ENCODE data around the gene KCMF1. TPM values are rescaled to one million over a fixed set of nuclear protein-coding genes. Genes with fewer than 3 reads are reported as not detected.

Gene KCMF1
- total RNA-seq, 1 donor from 2014 or later, result 40.5 TPM

GRCh38 chr2:84956334-84957297 is 14.3 kb upstream of the KCMF1 start:
- DNase-seq (ENCODE audit: low read depth in 2 of 2), result no peak

- no peak for DNase-seq (ENCODE audit: low read depth in 2 of 2)
Measured at GRCh38 chr2:84957771-84958134, 13.2 kb upstream of the KCMF1 start.

GRCh38 chr2:84958135-84959059 is 12.6 kb upstream of the KCMF1 start:
- peak; percentile 65 to 86 for DNase-seq (ENCODE audit: low read depth in 2 of 2)

GRCh38 chr2:84959095-84959565 is 11.8 kb upstream of the KCMF1 start:
- DNase-seq (ENCODE audit: low read depth in 2 of 2), result peak in 1 of 2 donors; percentile 63

DNA sequence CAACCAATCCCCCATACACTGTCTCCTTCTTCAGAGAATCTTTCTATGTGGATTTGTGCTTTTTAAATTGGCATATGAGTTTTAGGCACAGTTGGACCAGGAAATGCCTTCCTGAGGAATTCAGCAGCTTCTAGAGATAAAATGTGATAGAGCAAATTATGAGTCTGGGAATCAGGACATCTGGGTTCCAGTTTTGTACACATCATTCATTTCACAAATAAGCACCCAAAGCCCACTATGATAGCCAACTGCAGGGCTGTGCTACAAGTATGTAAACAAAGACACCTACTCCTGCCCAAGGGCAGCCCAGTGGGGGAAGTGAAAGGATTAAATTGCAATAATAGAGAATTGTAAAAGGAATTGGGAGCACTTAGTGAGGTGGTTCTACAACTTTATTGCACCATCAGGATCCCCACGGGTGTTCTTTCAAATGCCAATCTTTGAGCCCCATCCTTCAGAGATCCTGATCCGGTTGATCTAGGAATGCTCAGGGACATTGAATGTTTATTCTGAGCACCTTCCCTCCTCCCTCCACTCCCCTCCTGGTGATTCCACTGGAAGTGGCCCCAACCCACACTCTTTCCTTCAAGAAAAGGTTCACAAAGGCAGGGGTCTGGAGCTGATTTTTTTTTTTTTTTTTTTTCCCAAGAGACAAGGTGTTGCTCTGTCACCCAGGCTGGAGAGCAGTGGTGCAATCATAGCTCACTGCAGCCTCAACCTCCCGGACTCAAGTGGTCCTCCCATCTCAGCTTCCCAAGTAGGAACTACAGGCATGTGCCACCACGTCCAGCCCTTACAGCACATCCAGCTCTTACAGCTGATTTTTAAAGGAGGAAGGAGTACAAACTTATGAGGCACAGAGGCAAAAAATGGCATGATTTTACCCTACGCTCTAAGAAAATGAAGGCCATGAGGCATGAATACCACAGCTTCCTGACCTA is 11.1 kb upstream of the KCMF1 start:
- no peak for DNase-seq (ENCODE audit: low read depth in 2 of 2)

DNA sequence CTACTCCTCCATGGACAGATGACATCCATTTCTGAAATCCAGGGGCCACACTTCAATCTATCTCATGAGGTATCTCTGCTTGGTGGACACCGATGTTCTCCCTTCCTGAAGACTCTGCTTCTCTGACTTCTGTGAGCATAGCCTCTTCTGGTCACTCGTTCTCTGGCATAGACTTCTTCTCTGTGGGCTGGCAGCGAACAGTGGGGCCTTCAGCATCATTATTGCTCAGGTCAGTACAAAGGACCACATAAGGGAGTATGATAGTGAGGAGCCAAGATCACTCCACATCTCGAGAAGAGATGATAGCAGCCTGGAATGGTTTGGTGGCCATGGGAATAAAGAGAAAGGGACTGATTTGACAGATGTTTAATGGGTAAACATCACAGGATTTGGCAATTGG is 8.0 kb upstream of the KCMF1 start:
- no peak for DNase-seq (ENCODE audit: low read depth in 2 of 2)

- DNase-seq (ENCODE audit: low read depth in 2 of 2), result no peak
Measured at GRCh38 chr2:84963323-84963691, 7.7 kb upstream of the KCMF1 start.

GRCh38 chr2:84963692-84964405 is 7.1 kb upstream of the KCMF1 start:
- peak in 1 of 2 donors; percentile 36 for DNase-seq (ENCODE audit: low read depth in 2 of 2)

- no peak for DNase-seq (ENCODE audit: low read depth in 2 of 2)
Measured at GRCh38 chr2:84964406-84965191, 6.4 kb upstream of the KCMF1 start.

GRCh38 chr2:84965192-84965516 is 5.8 kb upstream of the KCMF1 start:
- no peak for DNase-seq (ENCODE audit: low read depth in 2 of 2)

GRCh38 chr2:84965827-84966226 is 5.1 kb upstream of the KCMF1 start:
- no peak for DNase-seq (ENCODE audit: low read depth in 2 of 2)

DNA sequence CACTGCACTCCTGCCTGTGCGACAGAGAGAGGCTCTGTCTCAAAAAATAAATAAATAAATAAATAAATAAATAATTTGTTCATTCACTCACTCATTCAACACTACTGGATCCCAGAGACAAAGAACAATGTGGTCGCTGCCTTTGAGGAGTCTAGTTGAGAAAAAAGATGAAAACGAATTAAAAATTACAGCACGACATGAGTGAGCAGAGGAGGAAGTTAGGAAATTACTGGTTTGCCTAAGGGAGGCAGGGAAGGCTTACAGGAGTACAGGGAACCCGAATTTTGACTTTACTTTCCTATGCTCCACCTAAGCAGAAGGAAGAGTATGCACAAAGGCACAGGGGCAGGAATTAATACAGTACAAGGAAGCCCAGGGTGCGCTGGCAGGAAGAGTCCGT is 4.2 kb upstream of the KCMF1 start:
- DNase-seq (ENCODE audit: low read depth in 2 of 2), result no peak

DNA sequence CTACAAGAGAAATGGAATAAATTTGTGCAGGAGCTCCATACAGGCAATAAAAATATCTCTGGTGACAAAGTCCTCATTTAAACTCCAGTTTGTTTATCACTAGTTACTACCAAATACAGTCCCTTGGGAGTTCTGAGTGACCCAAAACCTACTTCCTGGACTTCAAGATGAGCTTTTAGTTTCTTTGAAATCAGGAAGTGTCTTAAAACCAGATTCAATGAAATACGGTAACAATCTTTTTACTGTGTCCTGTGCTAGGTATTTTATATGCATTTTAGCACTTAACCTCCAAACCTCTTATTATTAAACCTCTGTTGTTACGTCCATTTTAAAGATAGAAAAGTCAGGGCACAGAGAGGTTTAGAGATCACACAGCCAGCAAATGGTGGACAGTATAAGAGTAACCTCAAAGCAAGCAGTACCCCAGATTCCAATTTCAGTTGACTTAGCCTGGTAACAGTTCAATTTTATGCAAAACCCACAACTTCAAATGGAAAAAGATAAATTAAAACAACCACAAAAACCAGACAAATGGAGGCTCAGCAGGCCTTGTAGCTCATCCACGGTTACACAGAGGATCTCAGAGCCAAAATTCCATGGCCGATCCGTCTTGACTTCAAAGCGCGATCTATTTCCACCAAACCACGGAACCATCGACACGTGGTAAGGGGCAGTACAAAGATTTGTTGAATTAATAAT is 1.3 kb upstream of the KCMF1 start:
- DNase-seq (ENCODE audit: low read depth in 2 of 2), result peak; percentile 44 to 48

- peak; percentile 63 to 65 for DNase-seq (ENCODE audit: low read depth in 2 of 2)
Measured at GRCh38 chr2:84970210-84970867, 622 bp upstream of the KCMF1 start.

DNA sequence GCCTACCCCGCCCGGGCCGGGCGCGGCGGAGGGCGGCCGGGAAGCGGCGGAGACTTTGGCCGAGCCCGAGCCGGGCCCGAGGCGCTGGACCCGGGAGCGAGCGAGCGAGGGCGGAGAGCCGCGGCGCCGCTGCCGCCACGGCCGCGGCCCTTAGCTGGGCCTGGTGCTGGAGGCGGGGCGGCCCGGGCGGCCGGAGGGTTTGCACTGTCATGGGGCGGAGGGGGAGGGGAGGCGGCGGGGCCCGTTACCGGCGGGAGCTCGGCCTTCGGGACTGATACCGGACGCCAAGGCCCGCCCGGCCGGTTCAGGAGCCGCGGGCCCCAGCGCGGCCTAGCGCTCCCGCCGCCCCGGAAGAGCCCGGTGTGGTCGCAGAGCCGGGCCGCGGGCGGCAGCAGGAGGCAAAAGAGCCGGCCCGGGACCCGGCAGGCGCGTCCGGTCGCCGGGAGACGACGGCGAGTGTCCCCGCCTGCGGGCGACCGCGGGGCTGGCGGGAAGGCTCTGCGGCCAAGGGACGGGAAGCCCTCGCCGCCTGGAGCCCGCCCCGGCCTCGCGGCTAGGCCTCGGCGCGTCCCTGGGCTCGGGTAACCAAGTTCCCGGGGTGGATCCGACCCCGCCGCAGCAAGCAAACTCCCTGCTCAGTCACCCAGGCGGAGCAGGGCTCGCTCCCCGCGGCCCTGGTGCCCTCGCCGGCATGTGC is 697 bp downstream of the KCMF1 start:
- peak; percentile 53 to 58 for DNase-seq (ENCODE audit: low read depth in 2 of 2)

DNA sequence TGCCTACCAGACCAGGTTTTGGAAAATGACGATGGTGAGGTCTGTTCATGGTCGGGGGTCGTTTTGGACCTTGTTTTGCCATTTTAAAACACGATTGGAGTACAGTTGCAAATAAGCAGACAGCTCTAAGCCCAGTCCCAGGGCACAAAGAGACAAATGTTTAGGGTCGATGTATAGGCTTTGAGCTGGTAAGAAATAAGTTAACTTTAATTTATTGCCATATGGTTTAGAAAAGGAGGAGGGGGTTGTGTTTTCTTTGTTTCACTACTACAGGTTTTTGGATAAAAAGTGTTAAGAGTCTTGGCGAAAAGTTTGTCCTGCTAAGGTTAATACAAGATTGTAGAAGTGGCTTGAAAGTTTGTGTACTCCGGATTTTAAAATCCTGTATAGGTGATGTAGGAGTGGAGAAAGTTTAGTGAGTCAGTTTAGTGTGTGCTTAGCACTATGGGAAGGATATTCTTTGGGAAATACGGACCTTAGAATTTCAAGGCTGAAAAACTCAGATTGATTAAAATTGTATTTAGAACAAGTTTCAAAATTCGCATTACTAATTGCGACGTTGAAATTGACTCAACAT is 1.3 kb downstream of the KCMF1 start:
- DNase-seq (ENCODE audit: low read depth in 2 of 2), result peak in 1 of 2 donors; percentile 20

- DNase-seq (ENCODE audit: low read depth in 2 of 2), result peak in 1 of 2 donors; percentile 8
Measured at GRCh38 chr2:84972932-84973331, 2.0 kb downstream of the KCMF1 start.
